ENCODE data around the gene FADS6.
"Not testable (repeated sequence)": the region's sequence is repeated elsewhere in the genome, so short reads cannot be mapped to it uniquely, and the experiment has no call there.

GRCh38 chr17:74911423-74911822, 18.0 kb upstream of the FADS6 start:
- not testable (repeated sequence) for TF ChIP-seq YY1 (IDR thresholded peaks at IDR 0.05; ENCODE audit: insufficient read depth, insufficient read length); ZNF274 (IDR thresholded peaks at IDR 0.05; ENCODE audit: low read depth, low read length)
